H1 (cell line): ENCODE measurements around the gene RASSF3. TPM values are rescaled to one million over a fixed set of nuclear protein-coding genes. Genes with fewer than 3 reads are reported as not detected.

Experiments used
- CTCF ChIA-PET: fragments of 300-600 bp; sonication (Branson Sonifier 250); formaldehyde crosslinking; loops from one replicate; lab custom pipeline; 2021; ENCODE audit not compliant: partially characterized antibody; lab: Charles Lee
- POLR2A ChIA-PET: fragments of 300-600 bp; sonication (Branson Sonifier 250); formaldehyde crosslinking; loops from one replicate; lab custom pipeline; 2021; ENCODE audit warnings: inconsistent platforms; ENCODE audit not compliant: partially characterized antibody; lab: Charles Lee
- DNase-seq, 2 experiments: peaks; one replicate each; pipeline versions ENCODE4 v3.0.0 to v3.0.0-alpha.2; 2010 to 2022; ENCODE audit warnings: low spot score in 2 of 2, low read depth in 1 of 2, mixed read lengths in 1 of 2
- FAIRE-seq: peaks from 2 replicates; lab custom pipeline; 2011; peaks lifted over from hg19 to GRCh38; lab: Jason Lieb, UNC
- H2AFZ ChIP-seq: 2 replicates; pipeline ENCODE4 v1.8.1; 2012; ENCODE audit warnings: low read length, inconsistent platforms
- H2AK5ac ChIP-seq: 2 replicates; pipeline ENCODE4 v1.6.1; 2013; ENCODE audit warnings: low read depth, low read length
- H2BK120ac ChIP-seq: replicated peaks from 2 replicates; pipeline ENCODE3; 2013; ENCODE audit warnings: low read depth, low read length, inconsistent platforms
- H2BK12ac ChIP-seq: 2 replicates; pipeline ENCODE4 v1.6.1; 2013; ENCODE audit warnings: low read depth, low read length
- H2BK15ac ChIP-seq: 2 replicates; pipeline ENCODE4 v1.6.1; 2013; ENCODE audit warnings: low read length
- H2BK20ac ChIP-seq: 2 replicates; pipeline ENCODE4 v1.6.1; 2013; ENCODE audit warnings: low read length
- H2BK5ac ChIP-seq: 2 replicates; pipeline ENCODE4 v1.6.1; 2013; ENCODE audit warnings: low read depth, low read length
- H3K14ac ChIP-seq: 2 replicates; pipeline ENCODE4 v1.6.1; 2013; ENCODE audit warnings: inconsistent platforms; ENCODE audit not compliant: insufficient read length
- H3K18ac ChIP-seq: 2 replicates; pipeline ENCODE4 v1.6.1; 2013; ENCODE audit warnings: low read length; ENCODE audit errors: extremely low read depth
- H3K23ac ChIP-seq: 2 replicates; pipeline ENCODE4 v1.6.1; 2013; ENCODE audit warnings: inconsistent platforms; ENCODE audit not compliant: insufficient read length
- H3K23me2 ChIP-seq: 2 replicates; pipeline ENCODE4 v1.6.1; 2013; ENCODE audit warnings: low read depth, low read length
- H3K27ac ChIP-seq: 2 replicates; pipeline ENCODE4 v1.6.1; 2011; ENCODE audit warnings: low read depth, low read length, inconsistent platforms
- H3K27me3 ChIP-seq, 4 experiments: replicated peaks in 1 of 4; 1 replicate in 1 of 4; 2 replicates in 3 of 4; pipeline versions ENCODE4 v1.6.1 to v1.8.1; 2011 to 2013; ENCODE audit warnings: low read length in 3 of 4, mild to moderate bottlenecking in 3 of 4, inconsistent platforms in 2 of 4, mixed read lengths in 2 of 4, moderate library complexity in 1 of 4; ENCODE audit not compliant: control insufficient read depth in 3 of 4, insufficient read depth in 3 of 4; ENCODE audit errors: extremely low read depth in 1 of 4
- H3K36me3 ChIP-seq, 4 experiments: 2 replicates each; pipeline versions ENCODE4 v1.6.1 to v1.8.1; 2011 to 2013; ENCODE audit warnings: mild to moderate bottlenecking in 4 of 4, low read length in 3 of 4, moderate library complexity in 2 of 4, control low read depth in 1 of 4, inconsistent platforms in 1 of 4; ENCODE audit not compliant: insufficient read depth in 4 of 4, control insufficient read depth in 2 of 4
- H3K4ac ChIP-seq: replicated peaks from 2 replicates; pipeline ENCODE3; 2013; ENCODE audit warnings: low read length, low read depth, mixed read lengths, inconsistent platforms; ENCODE audit not compliant: insufficient read length
- H3K4me1 ChIP-seq, 4 experiments: replicated peaks in 1 of 4; 1 replicate in 1 of 4; 2 replicates in 3 of 4; pipeline versions ENCODE4 v1.6.1 to v1.8.1; 2011 to 2013; ENCODE audit warnings: low read length in 3 of 4, inconsistent platforms in 2 of 4, mixed read lengths in 1 of 4; ENCODE audit not compliant: insufficient read depth in 4 of 4, control insufficient read depth in 3 of 4
- H3K4me2 ChIP-seq, 2 experiments: 2 replicates each; pipeline versions ENCODE4 v1.6.1 to v1.8.1; 2011 to 2013; ENCODE audit warnings: low read depth in 2 of 2, low read length in 2 of 2, control low read depth in 1 of 2, inconsistent platforms in 1 of 2, mild to moderate bottlenecking in 1 of 2; ENCODE audit not compliant: insufficient read depth in 1 of 2
- H3K4me3 ChIP-seq, 4 experiments: fragments of 200-600, 300-600 bp in 1 of 4; sonication (generic), shearing (Covaris generic), sonication (Bioruptor Twin) in 1 of 4; 2 replicates each; pipeline versions ENCODE4 v1.5.1 to v1.8.1; 2011 to 2016; ENCODE audit warnings: low read length in 4 of 4, low read depth in 3 of 4, control low read depth in 2 of 4, inconsistent platforms in 2 of 4, mild to moderate bottlenecking in 2 of 4, mixed read lengths in 1 of 4, moderate library complexity in 1 of 4; ENCODE audit not compliant: insufficient read depth in 2 of 4; ENCODE audit errors: extremely low read depth in 1 of 4
- H3K56ac ChIP-seq: replicated peaks from 2 replicates; pipeline ENCODE3; 2013; ENCODE audit warnings: low read depth, mild to moderate bottlenecking, mixed read lengths, low read length, inconsistent platforms; ENCODE audit not compliant: insufficient read length
- H3K79me1 ChIP-seq: 2 replicates; pipeline ENCODE4 v1.6.1; 2013; ENCODE audit warnings: low read depth, low read length, control low read depth
- H3K79me2 ChIP-seq, 2 experiments: 2 replicates each; pipeline versions ENCODE4 v1.6.1 to v1.8.1; 2012 to 2013; ENCODE audit warnings: low read length in 2 of 2, mild to moderate bottlenecking in 2 of 2, inconsistent platforms in 1 of 2; ENCODE audit not compliant: insufficient read depth in 2 of 2, control insufficient read depth in 1 of 2
- H3K9ac ChIP-seq, 4 experiments: replicated peaks in 1 of 4; 1 replicate in 1 of 4; 2 replicates in 3 of 4; pipeline versions ENCODE4 v1.6.1 to v1.8.1; 2011 to 2013; ENCODE audit warnings: low read depth in 3 of 4, low read length in 3 of 4, control low read depth in 2 of 4, mild to moderate bottlenecking in 2 of 4, moderate library complexity in 2 of 4, inconsistent platforms in 1 of 4; ENCODE audit errors: extremely low read depth in 1 of 4
- H3K9me3 ChIP-seq, 2 experiments: 2 replicates each; pipeline versions ENCODE4 v1.6.1 to v1.8.1; 2012 to 2013; ENCODE audit warnings: mild to moderate bottlenecking in 2 of 2, moderate library complexity in 2 of 2, control low read depth in 1 of 2, inconsistent platforms in 1 of 2, low read depth in 1 of 2, low read length in 1 of 2, mixed read lengths in 1 of 2; ENCODE audit not compliant: insufficient read depth in 2 of 2
- H4K20me1 ChIP-seq, 2 experiments: replicated peaks in 1 of 2; 2 replicates each; pipeline versions ENCODE3 to v1.8.1; 2011 to 2013; ENCODE audit warnings: inconsistent platforms in 2 of 2, low read length in 2 of 2, mild to moderate bottlenecking in 1 of 2; ENCODE audit not compliant: insufficient read depth in 2 of 2, control insufficient read depth in 1 of 2
- H4K5ac ChIP-seq: 2 replicates; pipeline ENCODE4 v1.6.1; 2013; ENCODE audit warnings: low read length, low read depth, mixed read lengths, inconsistent platforms; ENCODE audit not compliant: insufficient read length
- H4K8ac ChIP-seq: 2 replicates; pipeline ENCODE4 v1.8.0; 2013; ENCODE audit warnings: mild to moderate bottlenecking, moderate library complexity, low read length, inconsistent platforms; ENCODE audit not compliant: insufficient read depth; ENCODE audit errors: extremely low read depth
- H4K91ac ChIP-seq: replicated peaks from 2 replicates; pipeline ENCODE3; 2013; ENCODE audit warnings: low read length, mixed read lengths, inconsistent platforms; ENCODE audit not compliant: insufficient read length
- HDAC6 ChIP-seq: IDR thresholded peaks from one replicate; pipeline ENCODE4 v1.7.1; 2012; ENCODE audit warnings: low read depth, mild to moderate bottlenecking, inconsistent platforms, low read length, moderate library complexity
- SAP30 ChIP-seq: fragments of 300-600 bp; sonication (generic); IDR thresholded peaks from 2 replicates; pipeline ENCODE4 v1.7.1; 2012; ENCODE audit warnings: low read length, moderate library complexity, mild to moderate bottlenecking, inconsistent platforms; ENCODE audit not compliant: insufficient read depth, insufficient replicate concordance
- SRF ChIP-seq: IDR thresholded peaks from 2 replicates; pipeline ENCODE4 v1.6.1; 2011; ENCODE audit warnings: mild to moderate bottlenecking, low read depth, low read length, moderate library complexity
- WGBS, 2 experiments: shearing (Covaris generic) in 1 of 2; methylation state at CpG; one replicate each; pipeline versions ENCODE4 v1.1.6 to v1.1.7; 2013 to 2015; ENCODE audit warnings: low lambda C conversion rate in 2 of 2, mixed read lengths in 2 of 2, inconsistent platforms in 1 of 2, low coverage in 1 of 2, missing lambda C conversion rate in 1 of 2; ENCODE audit not compliant: insufficient replicate concordance in 2 of 2, insufficient coverage in 1 of 2, insufficient read length in 1 of 2; ENCODE audit errors: extremely low coverage in 1 of 2, missing lambda C conversion rate in 1 of 2; 5-methylcytosine and 5-hydroxymethylcytosine counted together
- polyA plus RNA-seq, 7 experiments: library from polyadenylated mRNA; depleted of rRNA in 3 of 7; stranded (reverse) in 5 of 7; unstranded in 2 of 7; fragments of >200 nt in 5 of 7; fragments of 200-250 nt in 2 of 7; gene quantifications; 1 replicate in 5 of 7; 2 replicates in 1 of 7; 4 replicates in 1 of 7; pipeline versions ENCODE4 v1.2.1 to v1.2.3, GENCODE V29; 2011 to 2013; ENCODE audit warnings: missing spikeins in 2 of 7, mixed read lengths in 2 of 7
- total RNA-seq: library from RNA; stranded (reverse); fragmentation: NEBNext Ultra II Directional; extraction: Animal tissue kit (Norgen Biotek cat#: 25700); gene quantifications from 2 replicates; pipeline ENCODE4 v1.2.1, GENCODE V29; 2021

The RASSF3 gene
- total and polyA plus RNA-seq, 2 of the 8 experiments (the other 6 are each of a cell fraction or from before 2014, with no cell fraction given): 19.1 to 64.3 TPM

GRCh38 chr12:64716839-64717455, 106.7 kb downstream of the RASSF3 start:
- no peak overlapping the region for H3K4me3 ChIP-seq
- H3K23me2 ChIP-seq: no peaks in the 10 kb centered on the region
- no peaks in the 10 kb centered on the region for H3K9me3 ChIP-seq
- H4K20me1 ChIP-seq: peaks cover 0 to 2% of the 10 kb centered on the region in 2 experiments
- no peak overlapping the region for H3K4ac ChIP-seq
- no peak overlapping the region for H3K4me2 ChIP-seq
- H3K27ac ChIP-seq: no peak overlapping the region
- peaks cover 2 to 32% (median 18%) of the 10 kb centered on the region in 4 experiments; a peak in 6 of 8 replicates for H3K36me3 ChIP-seq
- no peaks in the 10 kb centered on the region for H3K79me1 ChIP-seq
- CTCF ChIA-PET: interaction anchor here (0.9 to 3.5 kb wide), 4 partner anchors 20 to 169 kb away, joined by 3 to 15 read pairs (median 3); no protein-coding TSS in a partner anchor
- no peak overlapping the region for H2AK5ac ChIP-seq
- H3K14ac ChIP-seq: no peak overlapping the region
- H2BK20ac ChIP-seq: no peak overlapping the region
- no peak overlapping the region for H4K5ac ChIP-seq
- no peaks in the 10 kb centered on the region for H3K79me2 ChIP-seq
- H2BK15ac ChIP-seq: no peak overlapping the region
- H2BK12ac ChIP-seq: no peak overlapping the region
- H2BK5ac ChIP-seq: no peak overlapping the region
- H4K91ac ChIP-seq: no peak overlapping the region
- TF ChIP-seq HDAC6 (no peak), SAP30 (no peak), SRF (no peak)
- H3K27me3 ChIP-seq: no peaks in the 10 kb centered on the region
- WGBS, 2 experiments: 88% methylated on average over 6 of the region's 6 CpGs; no CpG with 5 or more reads in 1 of the 2 experiments
- POLR2A ChIA-PET: no interaction called here
- H3K56ac ChIP-seq: no peak overlapping the region
- H3K23ac ChIP-seq: no peak overlapping the region
- H4K8ac ChIP-seq: no peak overlapping the region; the same call in 1 of the 2 replicates
- no peak for DNase-seq
- H3K4me1 ChIP-seq: no peaks in the 10 kb centered on the region
- no peak overlapping the region for H3K18ac ChIP-seq
- no peak overlapping the region for H3K9ac ChIP-seq
- no peak overlapping the region for H2AFZ ChIP-seq
- H2BK120ac ChIP-seq: no peak overlapping the region
- no peak for FAIRE-seq
